HG03060 (cell line): ENCODE results near the gene L1CAM.
"Not testable (repeated sequence)": the region's sequence is repeated elsewhere in the genome, so short reads cannot be mapped to it uniquely, and the experiment has no call there.

Experiments
- ATAC-seq: cut with Tn5 transposase; IDR thresholded peaks from one replicate; pipeline ENCODE4 v1.9.1; 2021; ENCODE audit warnings: low read depth, moderate number of reproducible peaks; ENCODE audit not compliant: unreplicated experiment

L1CAM gene

GRCh38 chrX:153836921-153837320, 49.1 kb downstream of the L1CAM start:
- no peak for ATAC-seq

- no peak for ATAC-seq
These were observed 53.2 kb downstream of the L1CAM start for GRCh38 chrX:153832728-153833127.

GRCh38 chrX:153831429-153832150, 54.4 kb downstream of the L1CAM start:
- ATAC-seq, result no peak

GRCh38 chrX:153830640-153831428, 55.1 kb downstream of the L1CAM start:
- no peak for ATAC-seq

- no peak for ATAC-seq
These were observed 56.0 kb downstream of the L1CAM start, which contains the start of gene PDZD4 for GRCh38 chrX:153829799-153830639. Gene PDZD4, minus strand, starts transcription at chrX:153830544. Its CDS starts 246 bp downstream, at chrX:153830298.

GRCh38 chrX:153829549-153829798, 56.5 kb downstream of the L1CAM start:
- ATAC-seq, result no peak

- no peak for ATAC-seq
These were observed 57.0 kb downstream of the L1CAM start for GRCh38 chrX:153828723-153829548.

- ATAC-seq, result no peak
These were observed 57.7 kb downstream of the L1CAM start for GRCh38 chrX:153828308-153828707.

- no peak for ATAC-seq
These were observed 58.1 kb downstream of the L1CAM start for GRCh38 chrX:153827903-153828302.

- ATAC-seq, result no peak
These were observed 59.0 kb downstream of the L1CAM start for GRCh38 chrX:153827016-153827415.

- no peak for ATAC-seq
These were observed 60.9 kb downstream of the L1CAM start for GRCh38 chrX:153825042-153825441.

GRCh38 chrX:153824348-153824747, 61.6 kb downstream of the L1CAM start:
- no peak for ATAC-seq

GRCh38 chrX:153821066-153821465, 64.9 kb downstream of the L1CAM start:
- ATAC-seq, result no peak

GRCh38 chrX:153820601-153821000, 65.4 kb downstream of the L1CAM start:
- ATAC-seq, result no peak

- ATAC-seq, result no peak
These were observed 66.5 kb downstream of the L1CAM start for GRCh38 chrX:153819384-153820040.

GRCh38 chrX:153818571-153819383, 67.2 kb downstream of the L1CAM start:
- ATAC-seq, result no peak

GRCh38 chrX:153818064-153818463, 67.9 kb downstream of the L1CAM start:
- ATAC-seq, result not testable (repeated sequence)

GRCh38 chrX:153816831-153817690, 68.9 kb downstream of the L1CAM start:
- ATAC-seq, result no peak
